GM19468 (cell line): Measurements from ENCODE around the gene SPRTN.
"Not testable (repeated sequence)": the region's sequence is repeated elsewhere in the genome, so short reads cannot be mapped to it uniquely, and the experiment has no call there.

Source experiments
- ATAC-seq: cut with Tn5 transposase; IDR thresholded peaks from one replicate; pipeline ENCODE4 v1.9.1; 2021; ENCODE audit warnings: mild to moderate bottlenecking, moderate library complexity, moderate number of reproducible peaks; ENCODE audit not compliant: unreplicated experiment; ENCODE audit errors: extremely low read depth

Gene SPRTN

DNA sequence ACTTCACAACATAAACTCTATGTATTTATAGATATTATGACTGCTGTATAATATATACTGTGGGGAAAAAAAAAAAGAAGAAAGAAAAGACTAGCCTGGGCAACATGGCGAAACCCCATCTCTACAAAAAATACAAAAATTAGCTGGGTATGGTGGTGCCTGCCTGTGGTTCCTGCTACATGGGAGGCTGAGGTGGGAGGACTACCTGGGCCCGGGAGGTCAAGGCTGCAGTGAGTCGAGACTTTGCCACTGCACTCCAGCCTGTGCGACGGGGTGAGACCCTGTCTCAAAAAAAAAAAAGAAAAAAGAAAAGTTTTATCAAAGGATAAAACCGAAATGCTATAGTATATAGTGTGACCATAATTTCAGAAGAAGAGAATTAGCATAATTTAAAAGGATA lies 3.1 kb upstream of the SPRTN start:
- ATAC-seq: no peak

GRCh38 chr1:231335663-231336602 lies 2.2 kb upstream of the SPRTN start:
- no peak for ATAC-seq

DNA sequence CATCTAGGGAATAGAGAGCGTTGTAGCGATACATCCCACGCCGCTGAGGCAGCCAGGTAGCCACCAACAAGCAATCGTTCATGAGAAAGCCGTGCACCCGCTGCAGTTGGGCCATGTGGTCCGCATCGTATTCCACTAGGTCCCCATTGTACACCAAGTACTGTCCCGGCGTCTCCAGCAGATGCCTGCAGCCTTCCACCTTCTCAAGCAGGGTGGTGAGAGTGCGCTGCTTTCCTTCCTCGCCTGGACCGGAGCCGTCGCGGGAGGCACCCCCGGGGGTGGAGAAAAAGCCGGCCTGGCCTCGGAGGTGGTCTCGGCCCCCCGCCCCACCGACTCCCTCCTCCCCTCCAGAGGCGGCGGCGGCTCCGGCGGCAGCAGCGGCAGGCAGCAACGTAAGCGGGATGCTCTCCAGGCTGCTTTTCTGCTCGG lies 1.0 kb upstream of the SPRTN start:
- ATAC-seq: no peak

GRCh38 chr1:231337472-231338269 lies 422 bp upstream of the SPRTN start, which contains the start of gene EXOC8:
EXOC8 (minus strand) TSS chr1:231337852; CDS start chr1:231337745, 107 bp downstream.
- peak; percentile 50 for ATAC-seq

DNA sequence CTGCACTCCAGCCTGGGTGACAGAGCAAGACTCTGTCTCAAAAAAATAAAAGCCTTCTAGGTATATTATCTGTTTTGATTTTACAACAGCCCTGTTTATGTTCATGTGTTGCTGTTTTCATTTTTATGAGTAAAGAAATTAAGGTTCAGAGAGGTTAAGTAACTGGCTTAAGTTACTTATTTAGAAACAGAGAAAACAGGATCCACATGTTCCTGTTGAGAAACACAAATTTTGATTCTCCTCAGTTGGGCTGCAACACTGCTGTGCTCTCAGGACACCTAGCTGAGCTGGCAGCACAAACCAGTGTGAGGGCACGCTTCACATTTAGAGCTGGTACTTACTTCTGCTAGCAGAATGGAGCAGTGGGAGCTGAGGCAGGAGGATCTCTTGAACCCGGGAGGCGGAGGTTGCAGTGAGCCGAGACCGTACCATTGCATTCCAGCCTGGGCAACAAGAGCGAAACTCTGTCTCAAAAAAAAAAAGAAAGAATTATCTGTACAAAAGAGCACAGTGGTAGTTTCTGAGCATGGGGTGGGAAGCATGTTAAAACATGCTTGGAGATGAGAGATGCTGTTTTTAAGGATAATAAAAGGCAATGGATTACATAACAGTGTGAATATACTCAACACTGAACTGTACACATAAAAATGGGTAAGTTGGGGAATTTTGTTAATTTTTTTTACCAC lies 2.4 kb downstream of the SPRTN start:
- ATAC-seq: no peak

- ATAC-seq: no peak
Measured at GRCh38 chr1:231347961-231348360, 9.9 kb downstream of the SPRTN start.

GRCh38 chr1:231348442-231348841 lies 10.3 kb downstream of the SPRTN start:
- no peak for ATAC-seq

DNA sequence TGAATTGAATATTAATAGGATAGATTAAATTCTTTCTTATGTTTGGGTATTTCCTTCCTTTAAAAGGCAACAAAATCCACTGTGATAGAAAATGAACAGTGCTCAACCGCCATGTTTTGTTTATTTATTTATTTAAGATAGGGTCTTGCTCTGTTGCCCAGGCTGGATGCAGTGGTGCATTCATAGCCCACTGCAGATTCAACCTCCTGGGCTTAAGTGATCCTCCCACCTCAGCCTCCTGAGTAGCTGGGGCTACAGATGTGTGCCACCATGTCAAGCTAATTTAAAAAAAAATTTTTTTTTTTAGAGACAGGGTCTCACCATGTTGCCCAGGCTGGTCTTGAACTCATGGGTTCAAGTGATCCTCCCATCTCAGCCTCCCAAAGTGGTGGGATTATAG lies 10.8 kb downstream of the SPRTN start:
- ATAC-seq: not testable (repeated sequence)

GRCh38 chr1:231351816-231352215 lies 13.7 kb downstream of the SPRTN start:
- ATAC-seq: no peak

GRCh38 chr1:231353086-231353485 lies 15.0 kb downstream of the SPRTN start:
- no peak for ATAC-seq

DNA sequence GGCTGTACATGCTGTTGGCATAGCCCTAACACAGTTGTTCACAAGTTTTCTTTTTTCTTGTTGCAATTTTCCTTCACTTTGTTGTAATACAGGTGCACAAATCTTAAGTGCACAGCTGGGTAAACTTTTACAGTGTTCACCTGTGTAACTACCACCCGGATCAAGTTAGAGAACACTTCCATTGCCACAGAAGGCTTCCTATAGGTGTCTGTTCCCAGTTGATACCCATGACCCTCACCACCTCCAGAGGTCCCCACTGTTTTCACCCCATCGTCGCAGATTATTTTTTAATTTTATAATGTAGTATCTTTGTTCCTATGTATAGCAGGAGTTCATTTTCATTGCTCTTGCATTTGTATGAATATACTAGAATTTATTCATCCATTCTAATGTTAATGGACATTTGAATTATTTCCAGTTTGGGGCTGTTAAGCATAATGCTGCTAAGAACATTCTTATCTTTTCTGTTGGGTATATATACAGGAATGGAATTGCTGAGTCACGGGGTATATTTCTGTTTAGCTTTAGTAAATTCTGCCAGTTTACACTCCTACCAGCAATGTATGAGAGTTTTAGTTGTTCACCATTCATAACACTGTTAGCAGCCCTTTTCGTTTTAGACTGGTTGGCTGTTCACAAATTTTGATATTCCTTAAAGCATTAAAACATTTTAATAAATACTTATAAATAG lies 16.4 kb downstream of the SPRTN start:
- ATAC-seq: no peak

DNA sequence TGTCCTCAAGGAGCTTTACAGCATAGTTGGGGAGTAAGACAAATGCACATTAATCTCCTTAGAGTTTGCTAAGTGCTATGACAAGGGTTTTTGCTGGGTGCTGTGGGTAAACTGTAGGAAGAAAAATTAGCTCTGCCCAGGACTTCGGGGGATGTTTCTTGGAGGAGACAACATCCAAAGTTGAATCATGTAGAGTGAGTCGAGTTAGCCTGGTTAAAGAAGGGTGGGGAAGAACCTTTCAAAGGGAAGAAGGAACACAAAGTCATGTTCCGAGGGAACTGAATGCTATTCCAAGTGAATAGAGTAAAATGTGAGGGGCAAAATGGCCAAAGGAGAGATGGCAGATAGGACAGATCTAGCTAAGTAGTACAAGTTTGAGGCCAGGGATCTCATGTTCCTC lies 17.1 kb downstream of the SPRTN start:
- no peak for ATAC-seq

GRCh38 chr1:231357187-231357772 lies 19.2 kb downstream of the SPRTN start:
- no peak for ATAC-seq

GRCh38 chr1:231357831-231358354 lies 19.8 kb downstream of the SPRTN start:
- ATAC-seq: peak; percentile 54

GRCh38 chr1:231359113-231359512 lies 21.0 kb downstream of the SPRTN start:
- no peak for ATAC-seq

GRCh38 chr1:231362325-231362724 lies 24.2 kb downstream of the SPRTN start:
- ATAC-seq: no peak

- no peak for ATAC-seq
Measured at GRCh38 chr1:231363624-231364023, 25.5 kb downstream of the SPRTN start.

- ATAC-seq: no peak
Measured at GRCh38 chr1:231364192-231364591, 26.1 kb downstream of the SPRTN start.

DNA sequence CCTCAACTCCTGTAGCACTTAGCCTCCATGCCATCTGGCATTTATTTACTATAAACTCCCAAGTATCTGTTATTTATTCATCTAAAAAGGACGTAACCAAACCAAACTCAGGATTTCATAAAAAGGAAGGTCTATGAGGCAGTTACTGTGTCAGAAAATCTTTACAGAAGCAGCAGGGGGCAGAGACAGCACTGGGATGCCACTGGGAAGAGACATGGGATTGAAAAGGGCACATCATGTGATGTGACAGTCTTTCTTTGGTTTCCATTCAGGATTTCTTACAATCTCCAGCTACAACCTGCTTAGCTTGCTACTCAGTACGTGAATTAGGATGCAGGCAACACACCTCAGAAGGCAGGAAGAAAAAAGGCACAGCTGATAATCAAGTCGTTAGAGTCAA lies 31.2 kb downstream of the SPRTN start:
- no peak for ATAC-seq
